Measurements from ENCODE around the gene TARS2. TPM values are rescaled to one million over a fixed set of nuclear protein-coding genes. Genes with fewer than 3 reads are reported as not detected.
A peak's percentile ranks its signal among the peaks of the same experiment; 100 is the strongest.

Gene TARS2
- total RNA-seq, 6 donors from 2014 or later: 7.1 to 24.1 (median 14.2) TPM

DNA sequence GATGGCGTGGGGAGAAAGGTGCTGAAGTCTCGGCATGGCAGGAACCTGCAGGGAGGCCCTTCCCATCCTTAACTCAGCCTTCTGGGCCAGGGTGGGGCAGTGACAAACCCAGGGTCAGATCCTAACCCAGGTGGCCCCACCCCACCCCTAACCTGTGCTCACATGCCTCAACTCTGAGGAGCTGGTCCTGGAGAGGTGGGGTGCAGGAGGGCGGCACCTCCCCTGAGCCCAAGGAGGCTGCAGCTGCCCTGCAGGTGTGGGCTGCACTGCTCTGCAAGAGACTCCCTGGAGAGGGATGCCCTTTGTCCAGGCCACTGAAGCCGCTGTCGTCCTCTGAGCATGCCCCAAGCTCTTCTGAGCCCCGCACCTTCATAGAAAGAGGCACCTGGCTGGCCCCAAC lies 46.8 kb downstream of the TARS2 start:
- no peak overlapping the region for H3K27ac ChIP-seq
- DNase-seq (no peak), ATAC-seq (ENCODE audit: low FRiP score in 2 of 2) (no peak)
- TF ChIP-seq EP300 (IDR thresholded peaks at IDR 0.05) (no peak), POLR2AphosphoS5 (IDR thresholded peaks at IDR 0.05) (no peak), POLR2A (IDR thresholded peaks at IDR 0.05) (no peak)
- TF ChIP-seq, protein P1, sequence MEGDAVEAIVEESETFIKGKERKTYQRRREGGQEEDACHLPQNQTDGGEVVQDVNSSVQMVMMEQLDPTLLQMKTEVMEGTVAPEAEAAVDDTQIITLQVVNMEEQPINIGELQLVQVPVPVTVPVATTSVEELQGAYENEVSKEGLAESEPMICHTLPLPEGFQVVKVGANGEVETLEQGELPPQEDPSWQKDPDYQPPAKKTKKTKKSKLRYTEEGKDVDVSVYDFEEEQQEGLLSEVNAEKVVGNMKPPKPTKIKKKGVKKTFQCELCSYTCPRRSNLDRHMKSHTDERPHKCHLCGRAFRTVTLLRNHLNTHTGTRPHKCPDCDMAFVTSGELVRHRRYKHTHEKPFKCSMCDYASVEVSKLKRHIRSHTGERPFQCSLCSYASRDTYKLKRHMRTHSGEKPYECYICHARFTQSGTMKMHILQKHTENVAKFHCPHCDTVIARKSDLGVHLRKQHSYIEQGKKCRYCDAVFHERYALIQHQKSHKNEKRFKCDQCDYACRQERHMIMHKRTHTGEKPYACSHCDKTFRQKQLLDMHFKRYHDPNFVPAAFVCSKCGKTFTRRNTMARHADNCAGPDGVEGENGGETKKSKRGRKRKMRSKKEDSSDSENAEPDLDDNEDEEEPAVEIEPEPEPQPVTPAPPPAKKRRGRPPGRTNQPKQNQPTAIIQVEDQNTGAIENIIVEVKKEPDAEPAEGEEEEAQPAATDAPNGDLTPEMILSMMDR (IDR thresholded peaks at IDR 0.05): no peak
- H3K27me3 ChIP-seq: no peaks in the 10 kb centered on the region
- H3K36me3 ChIP-seq: no peaks in the 10 kb centered on the region
- WGBS, 2 donors: 93 to 100% methylated on average over 2 to 6 of the region's 6 CpGs
- no peak overlapping the region for H3K4me3 ChIP-seq
- no peaks in the 10 kb centered on the region for H3K9me3 ChIP-seq
- peaks cover 0 to 9% (median 3%) of the 10 kb centered on the region in 4 donors for H3K4me1 ChIP-seq

DNA sequence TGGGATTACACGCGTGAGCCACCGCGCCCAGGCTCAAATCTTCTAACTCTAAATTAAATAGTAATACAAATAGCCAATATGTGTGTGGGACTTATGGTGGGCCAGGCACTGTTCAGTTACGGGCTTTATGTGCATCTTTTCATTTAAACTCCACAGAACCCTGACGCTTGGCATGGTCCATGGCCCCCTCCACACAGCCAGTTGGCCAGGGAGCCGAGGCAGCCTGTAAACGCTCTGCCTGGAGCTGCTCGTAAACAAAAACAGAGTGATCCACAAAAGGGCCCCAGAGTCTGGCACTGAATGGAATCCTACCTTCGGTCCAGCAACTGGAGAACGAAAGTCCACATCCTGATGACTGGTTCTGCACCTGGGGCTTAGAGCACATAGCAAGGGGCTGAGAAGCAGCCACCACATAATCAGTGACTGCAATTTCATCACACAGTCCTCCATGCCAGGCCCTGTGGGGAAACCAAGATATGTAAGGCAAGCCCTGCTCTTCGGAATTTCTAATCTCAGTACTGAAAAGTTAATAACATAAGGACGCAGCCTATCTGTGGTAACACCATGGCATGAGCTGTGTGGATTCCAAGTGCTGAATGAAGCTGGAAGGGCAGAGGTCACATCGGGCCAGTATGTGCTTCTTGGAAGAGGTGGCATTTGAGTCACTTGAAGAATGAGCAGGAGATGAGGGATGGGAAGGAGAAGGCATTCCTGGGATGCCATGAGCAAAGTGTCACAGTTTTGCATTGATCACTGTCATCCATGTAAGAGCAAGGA lies 48.5 kb downstream of the TARS2 start:
- H3K4me3 ChIP-seq: no peak overlapping the region

DNA sequence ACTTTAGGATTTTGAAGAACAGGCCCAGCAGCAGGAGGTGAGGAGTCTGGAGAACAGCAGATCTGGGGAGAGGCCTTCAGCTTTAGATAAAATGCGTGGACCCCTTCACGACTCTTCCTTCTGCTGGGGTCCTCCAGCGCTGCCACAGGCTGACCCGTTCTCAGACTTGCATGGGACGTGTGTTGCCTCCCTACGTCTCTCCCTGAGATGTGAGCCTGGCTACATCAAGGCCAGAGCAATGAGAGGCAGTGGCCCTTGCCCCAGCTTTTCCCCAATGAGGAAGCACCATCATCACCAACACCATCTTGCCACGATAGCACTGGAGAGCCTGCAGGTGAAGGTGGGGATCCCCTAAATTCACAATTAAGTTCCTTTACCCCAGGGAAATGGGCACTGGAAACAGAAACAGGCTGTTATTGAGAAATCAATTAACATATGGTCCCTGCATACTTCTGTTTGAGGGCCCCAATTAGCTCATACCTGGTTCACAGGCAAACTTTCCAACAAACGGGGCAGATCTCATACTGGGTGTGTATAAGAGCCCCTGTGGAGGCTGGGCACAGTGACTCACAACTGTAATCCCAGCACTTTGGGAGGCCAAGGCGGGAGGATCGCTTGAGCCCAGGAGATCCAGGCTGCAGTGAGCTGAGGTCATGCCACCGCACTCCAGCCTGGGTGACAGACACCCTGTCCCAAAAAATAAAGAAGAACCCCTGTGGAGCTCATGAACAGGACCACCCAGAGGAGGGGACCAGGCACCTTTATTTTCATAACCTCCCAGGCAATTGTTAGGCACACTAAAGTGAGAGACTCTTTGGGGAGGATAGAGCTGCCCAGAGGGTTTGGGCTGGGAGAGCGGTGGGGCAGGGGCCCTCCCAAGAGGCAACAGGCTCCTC lies 49.9 kb downstream of the TARS2 start:
- Histone ChIP-seq H3K4me3 (no peak overlapping the region), H3K27me3 (no peaks in the 10 kb centered on the region), H3K36me3 (no peaks in the 10 kb centered on the region), H3K9me3 (no peaks in the 10 kb centered on the region), H3K4me1 (peaks cover 0 to 9% (median 2%) of the 10 kb centered on the region in 4 donors), H3K27ac (peak overlapping the region in 1 of 4 donors; percentile 45)
- WGBS, 2 donors: 90 to 98% methylated on average over 6 to 12 of the region's 12 CpGs
- no peak for TF ChIP-seq POLR2A (IDR thresholded peaks at IDR 0.05)
- TF ChIP-seq EP300 (IDR thresholded peaks at IDR 0.05): no peak
- TF ChIP-seq, protein P1 (IDR thresholded peaks at IDR 0.05): no peak
- TF ChIP-seq POLR2AphosphoS5 (IDR thresholded peaks at IDR 0.05): no peak
- no peak for DNase-seq
- ATAC-seq (ENCODE audit: low FRiP score in 2 of 2): no peak

More for the DNA sequence above, 48.5 kb downstream of the TARS2 start:
- TF ChIP-seq, protein P1 (IDR thresholded peaks at IDR 0.05): no peak
- TF ChIP-seq POLR2AphosphoS5 (IDR thresholded peaks at IDR 0.05) (no peak), EP300 (IDR thresholded peaks at IDR 0.05) (no peak), POLR2A (IDR thresholded peaks at IDR 0.05) (no peak)
- Histone ChIP-seq H3K27me3 (no peaks in the 10 kb centered on the region), H3K36me3 (no peaks in the 10 kb centered on the region), H3K4me1 (peaks cover 0 to 9% (median 2%) of the 10 kb centered on the region in 4 donors), H3K9me3 (no peaks in the 10 kb centered on the region), H3K27ac (no peak overlapping the region)
- ATAC-seq (ENCODE audit: low FRiP score in 2 of 2): no peak
- no peak for DNase-seq
- 88 to 90% methylated on average over 14 of the region's 14 CpGs for WGBS, 2 donors

DNA sequence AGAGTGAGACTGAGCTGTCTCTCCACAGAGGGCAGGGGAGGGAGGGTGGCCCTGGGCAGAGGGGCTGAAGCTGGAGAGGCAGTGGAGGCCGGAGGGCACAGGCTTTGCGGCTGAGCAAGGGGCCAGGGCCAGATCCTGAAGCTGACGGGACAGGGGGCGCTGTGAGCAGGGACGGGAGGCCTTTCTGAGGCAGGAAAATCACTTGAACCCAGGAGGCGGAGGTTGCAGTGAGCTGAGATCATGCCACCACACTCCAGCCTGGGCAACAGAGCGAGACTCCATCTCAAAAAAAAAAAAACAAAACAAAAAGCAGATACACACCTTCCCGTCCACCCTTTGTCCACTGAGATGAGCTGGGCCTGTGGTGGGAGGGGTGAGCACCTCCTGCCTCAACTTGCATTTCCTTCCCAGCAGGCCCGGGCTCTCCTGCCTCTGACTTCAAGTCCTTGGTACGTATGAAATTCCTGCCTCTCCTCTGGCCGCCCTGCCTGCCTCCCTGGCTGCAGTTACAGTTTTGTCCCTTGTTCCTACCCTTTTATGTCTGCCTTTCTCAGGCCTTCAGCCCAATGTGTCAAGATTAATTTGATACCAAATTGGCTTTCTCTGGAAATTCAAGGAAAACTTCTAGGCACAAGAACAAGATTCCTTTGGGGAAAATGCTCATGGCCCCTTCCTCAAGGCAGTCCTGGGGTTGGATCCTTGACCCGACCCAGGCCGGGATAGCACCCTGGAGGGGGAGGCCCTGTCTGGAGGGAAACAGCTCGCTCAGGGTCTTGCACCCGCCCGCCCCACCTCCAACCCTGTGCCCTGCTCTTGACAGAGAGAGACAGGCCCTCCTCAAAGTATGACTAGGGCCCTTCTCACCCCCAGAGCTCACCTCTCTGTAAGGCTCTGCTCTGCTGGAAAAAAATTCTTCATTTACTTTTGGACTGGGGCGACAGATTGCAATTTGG lies 50.8 kb downstream of the TARS2 start:
- Histone ChIP-seq H3K27ac (peak overlapping the region in 1 of 4 donors; percentile 45), H3K9me3 (no peaks in the 10 kb centered on the region), H3K27me3 (no peaks in the 10 kb centered on the region), H3K36me3 (no peaks in the 10 kb centered on the region), H3K4me1 (peaks cover 0 to 4% (median 1%) of the 10 kb centered on the region in 4 donors), H3K4me3 (no peak overlapping the region)
- ATAC-seq (ENCODE audit: low FRiP score in 2 of 2) (peak in 1 of 2 donors; percentile 78), DNase-seq (no peak)
- TF ChIP-seq POLR2A (IDR thresholded peaks at IDR 0.05) (no peak), POLR2AphosphoS5 (IDR thresholded peaks at IDR 0.05) (peak in 1 of 2 donors; percentile 8), EP300 (IDR thresholded peaks at IDR 0.05) (no peak)
- TF ChIP-seq, protein P1 (IDR thresholded peaks at IDR 0.05): no peak
- WGBS, 2 donors: 69 to 75% methylated on average over 14 to 17 of the region's 17 CpGs

All from upper lobe of left lung (tissue), 6 donors.